ENCODE measurements around the gene TRAF1. TPM values are rescaled to one million over a fixed set of nuclear protein-coding genes. Genes with fewer than 3 reads are reported as not detected.

The TRAF1 gene
- total RNA-seq, 4 donors from 2014 or later, result 3.5 to 12.2 (median 7.5) TPM

GRCh38 chr9:120970244-120970643, 43.6 kb upstream of the TRAF1 start:
- WGBS, result 91% methylated on average over 3 of the region's 3 CpGs
- H3K4me1 ChIP-seq, result peaks cover 8% of the 10 kb centered on the region
- DNase-seq (ENCODE audit: low spot score in 2 of 2), result no peak
- H3K4me3 ChIP-seq, result no peak overlapping the region
- no peaks in the 10 kb centered on the region for H3K9me3 ChIP-seq
- H3K36me3 ChIP-seq, result no peaks in the 10 kb centered on the region
- TF ChIP-seq POLR2A (IDR thresholded peaks at IDR 0.05) (no peak), CTCF (IDR thresholded peaks at IDR 0.05) (no peak)
- no peaks in the 10 kb centered on the region for H3K27me3 ChIP-seq
- no peak overlapping the region for H3K27ac ChIP-seq

- no peak for DNase-seq (ENCODE audit: low spot score in 2 of 2)
- TF ChIP-seq POLR2A (IDR thresholded peaks at IDR 0.05) (no peak), POLR2AphosphoS5 (IDR thresholded peaks at IDR 0.05) (no peak), EP300 (IDR thresholded peaks at IDR 0.05) (no peak), CTCF (IDR thresholded peaks at IDR 0.05) (no peak)
- Histone ChIP-seq H3K4me3 (no peak overlapping the region), H3K27ac (peak overlapping the region; percentile 74), H3K4me1 (peaks cover 8% of the 10 kb centered on the region), H3K9me3 (no peaks in the 10 kb centered on the region), H3K27me3 (no peaks in the 10 kb centered on the region), H3K36me3 (peaks cover 9% of the 10 kb centered on the region)
- 69% methylated on average over 3 of the region's 3 CpGs for WGBS
Measured at GRCh38 chr9:120966013-120966369, 39.4 kb upstream of the TRAF1 start.

- TF ChIP-seq EP300 (IDR thresholded peaks at IDR 0.05), result no peak
- TF ChIP-seq POLR2A (IDR thresholded peaks at IDR 0.05), result no peak
- TF ChIP-seq CTCF (IDR thresholded peaks at IDR 0.05), result no peak
- TF ChIP-seq POLR2AphosphoS5 (IDR thresholded peaks at IDR 0.05), result no peak
- Histone ChIP-seq H3K9me3 (no peaks in the 10 kb centered on the region), H3K4me1 (peaks cover 8% of the 10 kb centered on the region), H3K4me3 (no peak overlapping the region), H3K27me3 (no peaks in the 10 kb centered on the region), H3K27ac (peak overlapping the region; percentile 44), H3K36me3 (peaks cover 13% of the 10 kb centered on the region)
- WGBS, result 82% methylated on average over 4 of the region's 4 CpGs
- no peak for DNase-seq (ENCODE audit: low spot score in 2 of 2)
Measured at GRCh38 chr9:120965344-120966012, 38.9 kb upstream of the TRAF1 start.

- Histone ChIP-seq H3K36me3 (peaks cover 13% of the 10 kb centered on the region), H3K9me3 (no peaks in the 10 kb centered on the region)
- TF ChIP-seq EP300 (IDR thresholded peaks at IDR 0.05) (no peak), POLR2AphosphoS5 (IDR thresholded peaks at IDR 0.05) (no peak), POLR2A (IDR thresholded peaks at IDR 0.05) (no peak), CTCF (IDR thresholded peaks at IDR 0.05) (no peak)
Measured at GRCh38 chr9:120961936-120962335, 35.3 kb upstream of the TRAF1 start.

GRCh38 chr9:120960001-120960400, 33.4 kb upstream of the TRAF1 start:
- WGBS, result 70% methylated on average over 1 of the region's 1 CpG

More at GRCh38 chr9:120961936-120962335, 35.3 kb upstream of the TRAF1 start:
- no peak for DNase-seq (ENCODE audit: low spot score in 2 of 2)
- H3K27ac ChIP-seq, result no peak overlapping the region
- H3K4me3 ChIP-seq, result no peak overlapping the region
- H3K4me1 ChIP-seq, result peaks cover 8% of the 10 kb centered on the region
- WGBS, result 96% methylated on average over 3 of the region's 3 CpGs
- H3K27me3 ChIP-seq, result no peaks in the 10 kb centered on the region

GRCh38 chr9:120956862-120957261, 30.3 kb upstream of the TRAF1 start:
- Histone ChIP-seq H3K9me3 (no peaks in the 10 kb centered on the region), H3K36me3 (peaks cover 10% of the 10 kb centered on the region), H3K27me3 (no peaks in the 10 kb centered on the region), H3K4me3 (no peak overlapping the region), H3K4me1 (no peaks in the 10 kb centered on the region), H3K27ac (no peak overlapping the region)
- WGBS, result 90% methylated on average over 3 of the region's 3 CpGs
- DNase-seq (ENCODE audit: low spot score in 2 of 2), result no peak
- TF ChIP-seq EP300 (IDR thresholded peaks at IDR 0.05), result no peak
- no peak for TF ChIP-seq POLR2AphosphoS5 (IDR thresholded peaks at IDR 0.05)
- TF ChIP-seq POLR2A (IDR thresholded peaks at IDR 0.05), result no peak
- TF ChIP-seq CTCF (IDR thresholded peaks at IDR 0.05), result no peak

More at GRCh38 chr9:120960001-120960400, 33.4 kb upstream of the TRAF1 start:
- TF ChIP-seq POLR2A (IDR thresholded peaks at IDR 0.05), result no peak
- Histone ChIP-seq H3K27ac (no peak overlapping the region), H3K9me3 (no peaks in the 10 kb centered on the region), H3K4me1 (no peaks in the 10 kb centered on the region), H3K27me3 (no peaks in the 10 kb centered on the region), H3K4me3 (no peak overlapping the region), H3K36me3 (peaks cover 13% of the 10 kb centered on the region)
- DNase-seq (ENCODE audit: low spot score in 2 of 2), result no peak

Data from suprapubic skin (tissue), 4 donors.